ENCODE results near the gene WFDC12.

Gene WFDC12

DNA sequence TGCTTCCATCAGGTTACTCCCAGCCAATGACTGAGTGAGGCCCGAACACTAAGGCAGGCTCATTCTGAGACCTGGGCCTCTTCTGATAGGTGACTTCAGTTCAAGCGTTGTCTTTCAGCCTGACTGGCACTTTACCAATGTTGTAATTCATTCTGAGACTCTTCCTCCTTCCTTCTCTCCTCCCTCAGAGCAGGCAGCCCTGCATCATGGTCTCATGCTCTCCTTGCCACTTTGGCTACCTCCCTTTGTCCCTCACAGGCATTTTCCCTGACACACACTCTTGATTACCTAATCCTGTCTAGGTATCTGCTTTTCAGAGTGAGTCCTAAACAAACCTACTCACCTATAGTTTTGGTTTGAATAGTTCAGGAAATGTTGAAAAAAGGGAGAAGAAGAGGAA is 12.6 kb upstream of the WFDC12 start:
- no peak overlapping the region for H3K27ac ChIP-seq
- TF ChIP-seq, protein P1, sequence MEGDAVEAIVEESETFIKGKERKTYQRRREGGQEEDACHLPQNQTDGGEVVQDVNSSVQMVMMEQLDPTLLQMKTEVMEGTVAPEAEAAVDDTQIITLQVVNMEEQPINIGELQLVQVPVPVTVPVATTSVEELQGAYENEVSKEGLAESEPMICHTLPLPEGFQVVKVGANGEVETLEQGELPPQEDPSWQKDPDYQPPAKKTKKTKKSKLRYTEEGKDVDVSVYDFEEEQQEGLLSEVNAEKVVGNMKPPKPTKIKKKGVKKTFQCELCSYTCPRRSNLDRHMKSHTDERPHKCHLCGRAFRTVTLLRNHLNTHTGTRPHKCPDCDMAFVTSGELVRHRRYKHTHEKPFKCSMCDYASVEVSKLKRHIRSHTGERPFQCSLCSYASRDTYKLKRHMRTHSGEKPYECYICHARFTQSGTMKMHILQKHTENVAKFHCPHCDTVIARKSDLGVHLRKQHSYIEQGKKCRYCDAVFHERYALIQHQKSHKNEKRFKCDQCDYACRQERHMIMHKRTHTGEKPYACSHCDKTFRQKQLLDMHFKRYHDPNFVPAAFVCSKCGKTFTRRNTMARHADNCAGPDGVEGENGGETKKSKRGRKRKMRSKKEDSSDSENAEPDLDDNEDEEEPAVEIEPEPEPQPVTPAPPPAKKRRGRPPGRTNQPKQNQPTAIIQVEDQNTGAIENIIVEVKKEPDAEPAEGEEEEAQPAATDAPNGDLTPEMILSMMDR (IDR thresholded peaks at IDR 0.05): no peak
- no peak for TF ChIP-seq ZFX (IDR thresholded peaks at IDR 0.05; ENCODE audit: borderline replicate concordance)

DNA sequence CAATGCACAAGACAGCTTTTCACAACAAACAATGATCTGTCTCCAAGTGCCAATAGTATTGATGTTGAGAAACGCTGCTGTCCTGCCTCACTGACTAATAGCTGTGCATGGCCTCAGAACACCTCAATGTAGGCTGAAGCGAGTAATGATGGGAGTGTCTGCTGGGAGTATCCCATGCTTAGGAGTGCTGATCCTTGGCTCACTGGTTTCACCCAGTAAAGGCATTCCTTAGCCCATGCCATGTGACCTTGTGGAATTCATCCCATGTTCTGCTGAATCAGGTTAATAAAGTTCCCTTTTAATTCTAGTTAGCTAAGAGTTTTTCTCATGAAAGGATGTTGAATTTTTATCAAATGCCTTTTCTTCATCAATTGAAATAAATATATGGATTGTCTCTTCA is 3.8 kb upstream of the WFDC12 start:
- no peak overlapping the region for H3K27ac ChIP-seq
- no peak for TF ChIP-seq ZFX (IDR thresholded peaks at IDR 0.05; ENCODE audit: borderline replicate concordance)
- TF ChIP-seq, protein P1 (IDR thresholded peaks at IDR 0.05): no peak

DNA sequence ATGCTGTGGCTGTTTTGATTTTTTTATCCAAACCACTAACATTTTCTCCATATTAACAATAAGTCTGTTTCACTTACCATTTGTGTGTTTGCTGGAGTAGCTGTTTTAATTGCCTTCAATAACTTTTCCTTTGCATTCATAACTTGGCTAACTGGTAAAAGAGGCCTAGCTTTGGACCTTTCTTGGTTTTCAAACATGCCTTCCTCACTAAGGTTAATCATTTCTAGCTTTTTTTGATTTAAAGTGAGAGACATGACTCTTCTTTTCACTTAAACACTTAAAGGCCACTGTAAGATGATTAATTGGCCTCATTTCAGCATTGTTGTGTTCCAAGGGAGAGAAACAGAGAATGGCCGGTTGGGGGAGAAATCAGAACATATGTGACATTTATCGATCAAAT is 2.9 kb downstream of the WFDC12 start:
- no peak for TF ChIP-seq ZFX (IDR thresholded peaks at IDR 0.05; ENCODE audit: borderline replicate concordance)
- TF ChIP-seq, protein P1 (IDR thresholded peaks at IDR 0.05): no peak
- H3K27ac ChIP-seq: no peak overlapping the region

DNA sequence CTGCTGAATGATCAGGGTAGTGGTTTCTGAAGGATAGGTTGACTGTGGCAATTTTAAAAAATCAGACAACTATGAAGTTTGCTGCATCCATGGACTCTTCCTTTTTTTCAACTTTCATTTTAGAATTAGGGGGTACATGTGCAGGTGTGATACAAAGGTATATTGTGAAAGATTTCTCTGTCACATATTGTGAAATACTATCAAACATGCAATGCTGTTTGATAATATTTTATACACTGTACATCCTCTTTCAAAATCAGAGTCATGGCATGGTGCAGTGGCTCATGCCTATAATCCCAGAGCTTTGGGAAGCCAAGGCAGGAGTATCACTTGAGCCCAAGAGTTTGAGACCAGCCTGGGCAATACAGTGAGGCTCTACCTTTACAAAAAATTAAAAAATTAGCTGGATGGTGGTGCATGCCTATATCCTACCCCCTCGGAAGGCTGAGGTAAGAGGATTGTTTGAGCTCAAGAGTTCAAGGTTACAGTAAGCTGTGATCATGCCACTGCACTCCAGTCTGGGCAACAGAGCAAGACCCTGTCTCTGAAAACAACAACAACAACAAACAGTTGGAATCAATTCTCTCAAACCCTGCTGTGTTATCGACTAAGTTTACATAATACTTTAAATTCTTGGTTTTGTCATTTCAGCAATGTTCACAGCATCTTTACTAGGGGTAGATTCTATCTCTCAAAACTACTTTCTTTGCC is 4.6 kb downstream of the WFDC12 start:
- TF ChIP-seq, protein P1 (IDR thresholded peaks at IDR 0.05): no peak
- no peak for TF ChIP-seq ZFX (IDR thresholded peaks at IDR 0.05; ENCODE audit: borderline replicate concordance)
- H3K27ac ChIP-seq: no peak overlapping the region

DNA sequence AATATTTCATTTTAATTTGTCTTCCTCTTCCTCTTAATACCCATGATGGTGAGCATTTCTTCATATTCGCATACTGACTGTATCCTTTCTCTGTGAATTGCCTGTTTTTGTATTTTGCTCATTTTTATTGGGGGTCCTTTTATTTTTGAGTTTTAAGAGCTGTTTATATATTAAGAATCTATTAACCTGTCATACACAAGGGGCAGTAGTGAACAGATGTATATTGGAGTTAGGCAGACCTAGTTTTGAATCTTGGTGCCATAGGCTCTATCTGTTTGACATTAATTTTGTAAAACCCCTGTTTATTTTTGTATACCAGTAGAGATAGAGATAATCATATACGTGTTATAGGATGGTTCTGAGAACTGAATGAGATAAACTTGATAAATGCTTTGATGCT is 6.2 kb downstream of the WFDC12 start:
- TF ChIP-seq, protein P1 (IDR thresholded peaks at IDR 0.05): no peak; the same call in 1 of the 2 replicates
- no peak for TF ChIP-seq ZFX (IDR thresholded peaks at IDR 0.05; ENCODE audit: borderline replicate concordance)
- H3K27ac ChIP-seq: no peak overlapping the region

DNA sequence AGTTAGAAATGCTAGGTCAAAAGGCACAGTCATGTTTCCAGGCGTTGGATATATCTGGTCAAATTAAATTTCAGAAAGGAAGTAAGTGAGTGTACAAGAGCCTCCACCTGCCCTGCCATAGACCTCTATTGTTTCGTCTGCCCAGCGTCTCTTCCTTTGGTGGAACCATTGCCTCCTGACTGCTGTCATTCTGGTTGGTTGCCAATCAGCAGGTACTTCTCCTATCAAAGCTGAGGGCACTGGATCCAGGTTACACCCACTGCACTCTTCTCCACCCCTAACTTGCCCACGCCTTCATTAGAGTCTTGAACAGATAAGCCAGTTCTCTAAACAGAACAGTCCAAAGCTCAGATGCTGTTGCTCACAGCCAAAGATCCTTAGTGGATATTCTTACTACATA is 6.7 kb downstream of the WFDC12 start:
- no peak for TF ChIP-seq ZFX (IDR thresholded peaks at IDR 0.05; ENCODE audit: borderline replicate concordance)
- TF ChIP-seq, protein P1 (IDR thresholded peaks at IDR 0.05): no peak
- H3K27ac ChIP-seq: no peak overlapping the region

DNA sequence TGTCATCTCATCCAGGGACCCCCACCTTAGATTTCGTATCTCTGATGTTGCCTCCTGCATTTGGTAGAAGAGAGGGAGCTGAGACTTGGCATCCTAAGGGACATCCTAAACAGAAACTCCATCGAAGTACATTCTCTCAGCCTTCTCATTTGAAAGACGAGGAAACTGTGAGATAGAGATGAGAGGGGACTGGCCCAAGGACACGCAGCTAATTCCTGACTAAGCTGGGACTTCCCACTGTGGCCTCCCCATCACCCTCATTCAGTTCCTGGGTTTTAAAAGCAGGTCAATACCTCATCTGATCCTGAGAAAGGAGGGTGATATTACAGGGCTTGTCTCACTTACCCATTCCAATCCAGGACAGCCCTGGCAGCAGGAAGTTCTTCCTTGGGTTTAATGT is 8.4 kb downstream of the WFDC12 start:
- no peak overlapping the region for H3K27ac ChIP-seq
- TF ChIP-seq, protein P1 (IDR thresholded peaks at IDR 0.05): no peak
- TF ChIP-seq ZFX (IDR thresholded peaks at IDR 0.05; ENCODE audit: borderline replicate concordance): no peak

Data from 22Rv1 (cell line).